Keratinocyte (primary cell): ENCODE results near the gene SSPN.

ENCODE experiments used
- CTCF ChIP-seq, 3 experiments: IDR thresholded peaks in 1 of 3; conservative IDR thresholded peaks in 1 of 3; optimal IDR thresholded peaks in 1 of 3; 2 replicates in 2 of 3; 3 replicates in 1 of 3; pipeline versions ENCODE3 to v1.5.1; 2011; ENCODE audit warnings: low read length in 3 of 3, mild to moderate bottlenecking in 3 of 3, moderate library complexity in 2 of 3, control low read depth in 1 of 3, inconsistent platforms in 1 of 3; ENCODE audit not compliant: insufficient read depth in 2 of 3; ENCODE audit errors: extremely low read depth in 1 of 3
- EZH2 ChIP-seq: IDR thresholded peaks from one replicate; pipeline ENCODE4 v1.6.1; 2012; ENCODE audit warnings: inconsistent platforms, mild to moderate bottlenecking, low read length, moderate library complexity

- no peak for TF ChIP-seq CTCF (optimal IDR thresholded peaks at IDR 0.05 in 1 of 3, IDR thresholded peaks at IDR 0.05 in 1 of 3, conservative IDR thresholded peaks at IDR 0.05 in 1 of 3; ENCODE audit: extremely low read depth in 1 of 3, insufficient read depth in 2 of 3, low read length in 3 of 3)
- no peak for TF ChIP-seq EZH2
Observed at GRCh38 chr12:26226122-26226521, 30.7 kb downstream of the SSPN start.
